Ovary (tissue), 3 donors: ENCODE results near the gene SEMA6A.

Experiments used
- EP300 ChIP-seq: sonication (generic); formaldehyde crosslinking; IDR thresholded peaks from one replicate; pipeline ENCODE4 v1.6.1; 2017; ENCODE audit warnings: antibody characterized with exemption
- POLR2A ChIP-seq: fragments of 450-650 bp; IDR thresholded peaks from one replicate; pipeline ENCODE4 v1.6.1; 2017; ENCODE audit warnings: antibody characterized with exemption, mild to moderate bottlenecking, moderate library complexity
- TF ChIP-seq, protein P1 (sequence below), 3 donors: fragments of 450-650 bp in 2 of 3; fragments of 200-600 bp in 1 of 3; IDR thresholded peaks; one replicate each; pipeline versions ENCODE4 v1.5.1 to v1.8.0; 2016 to 2022; ENCODE audit warnings: antibody characterized with exemption in 3 of 3, mild to moderate bottlenecking in 1 of 3
- donor health status: DM: no; HTN: no; CAD: no.

- TF ChIP-seq, protein P1, sequence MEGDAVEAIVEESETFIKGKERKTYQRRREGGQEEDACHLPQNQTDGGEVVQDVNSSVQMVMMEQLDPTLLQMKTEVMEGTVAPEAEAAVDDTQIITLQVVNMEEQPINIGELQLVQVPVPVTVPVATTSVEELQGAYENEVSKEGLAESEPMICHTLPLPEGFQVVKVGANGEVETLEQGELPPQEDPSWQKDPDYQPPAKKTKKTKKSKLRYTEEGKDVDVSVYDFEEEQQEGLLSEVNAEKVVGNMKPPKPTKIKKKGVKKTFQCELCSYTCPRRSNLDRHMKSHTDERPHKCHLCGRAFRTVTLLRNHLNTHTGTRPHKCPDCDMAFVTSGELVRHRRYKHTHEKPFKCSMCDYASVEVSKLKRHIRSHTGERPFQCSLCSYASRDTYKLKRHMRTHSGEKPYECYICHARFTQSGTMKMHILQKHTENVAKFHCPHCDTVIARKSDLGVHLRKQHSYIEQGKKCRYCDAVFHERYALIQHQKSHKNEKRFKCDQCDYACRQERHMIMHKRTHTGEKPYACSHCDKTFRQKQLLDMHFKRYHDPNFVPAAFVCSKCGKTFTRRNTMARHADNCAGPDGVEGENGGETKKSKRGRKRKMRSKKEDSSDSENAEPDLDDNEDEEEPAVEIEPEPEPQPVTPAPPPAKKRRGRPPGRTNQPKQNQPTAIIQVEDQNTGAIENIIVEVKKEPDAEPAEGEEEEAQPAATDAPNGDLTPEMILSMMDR (IDR thresholded peaks at IDR 0.05): no peak
- TF ChIP-seq POLR2A: no peak
- no peak for TF ChIP-seq EP300
These were observed 100.9 kb downstream of the SEMA6A start for GRCh38 chr5:116473706-116474105.
